ENCODE data around the gene DMBX1.

DMBX1 gene

DNA sequence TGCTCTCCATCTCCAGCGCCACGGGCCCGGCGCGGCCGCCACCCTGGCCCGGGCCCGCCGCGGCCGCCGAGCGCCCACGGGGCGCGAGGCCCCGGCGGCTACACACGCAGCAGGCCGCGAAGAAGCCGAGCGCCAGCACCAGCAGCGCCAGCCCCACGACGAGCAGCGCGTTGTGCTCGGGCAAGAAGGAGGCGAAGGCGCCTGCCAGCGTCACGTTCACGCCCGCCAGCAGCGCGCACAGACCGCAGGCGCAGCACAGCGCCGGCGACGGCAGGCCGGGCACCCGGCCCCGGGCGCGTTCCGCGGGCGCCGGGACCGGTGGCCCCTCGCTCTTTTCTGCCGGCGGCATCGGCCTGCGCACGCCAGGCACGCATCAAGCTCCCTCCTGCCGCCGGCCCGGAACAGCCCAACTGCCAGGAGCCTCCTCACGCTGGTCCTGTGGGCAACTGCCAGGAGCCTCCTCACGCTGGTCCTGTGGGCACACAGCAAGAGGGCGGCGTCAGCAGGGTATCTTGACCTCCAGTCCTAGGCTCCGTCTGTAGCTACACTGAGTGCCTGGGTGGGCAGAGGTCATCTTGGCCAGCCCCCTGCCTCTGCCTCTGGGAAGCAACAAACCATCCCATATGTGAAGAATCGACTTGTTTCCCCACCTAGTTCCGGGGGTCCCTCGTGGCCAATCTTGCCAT is 43.7 kb downstream of the DMBX1 start:
- H3K4me3 ChIP-seq (ENCODE audit: low read depth, low read length), result peak overlapping the region; percentile 43
- no peak overlapping the region for H3K9ac ChIP-seq (ENCODE audit: low read depth, low read length)
- H3K27me3 ChIP-seq (ENCODE audit: control insufficient read depth, insufficient read depth, low read length), result peaks cover 95% of the 10 kb centered on the region
- H3K4me1 ChIP-seq (ENCODE audit: control insufficient read depth, insufficient read depth, low read length), result no peaks in the 10 kb centered on the region
- no peaks in the 10 kb centered on the region for H3K36me3 ChIP-seq (ENCODE audit: control insufficient read depth, insufficient read depth, low read length)
- no peaks in the 10 kb centered on the region for H3K9me3 ChIP-seq (ENCODE audit: control insufficient read depth, insufficient read depth, low read length)

DNA sequence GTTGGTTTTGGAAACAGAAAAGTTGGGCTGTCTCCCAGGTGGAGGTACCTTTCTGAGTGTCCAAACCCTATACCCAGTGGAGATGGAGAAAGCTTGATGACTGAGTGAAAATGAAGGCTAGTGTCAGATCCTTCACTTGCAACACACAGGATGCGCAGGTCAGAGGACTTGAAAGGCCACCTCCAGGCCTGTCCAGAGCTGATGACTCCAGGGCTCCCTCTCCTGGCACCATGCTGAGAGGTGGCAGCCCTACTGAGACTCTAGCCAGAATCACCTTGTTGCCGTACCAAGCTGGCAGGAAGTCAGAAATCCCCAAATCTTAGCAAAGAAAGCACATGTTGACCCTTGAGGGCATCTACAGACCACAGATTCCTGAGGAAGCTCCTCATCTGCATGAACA is 45.4 kb downstream of the DMBX1 start:
- H3K9ac ChIP-seq (ENCODE audit: low read depth, low read length), result no peak overlapping the region
- H3K4me3 ChIP-seq (ENCODE audit: low read depth, low read length), result no peak overlapping the region
- H3K4me1 ChIP-seq (ENCODE audit: control insufficient read depth, insufficient read depth, low read length), result no peaks in the 10 kb centered on the region
- H3K27me3 ChIP-seq (ENCODE audit: control insufficient read depth, insufficient read depth, low read length), result peaks cover 94% of the 10 kb centered on the region
- no peaks in the 10 kb centered on the region for H3K36me3 ChIP-seq (ENCODE audit: control insufficient read depth, insufficient read depth, low read length)
- H3K9me3 ChIP-seq (ENCODE audit: control insufficient read depth, insufficient read depth, low read length), result no peaks in the 10 kb centered on the region

DNA sequence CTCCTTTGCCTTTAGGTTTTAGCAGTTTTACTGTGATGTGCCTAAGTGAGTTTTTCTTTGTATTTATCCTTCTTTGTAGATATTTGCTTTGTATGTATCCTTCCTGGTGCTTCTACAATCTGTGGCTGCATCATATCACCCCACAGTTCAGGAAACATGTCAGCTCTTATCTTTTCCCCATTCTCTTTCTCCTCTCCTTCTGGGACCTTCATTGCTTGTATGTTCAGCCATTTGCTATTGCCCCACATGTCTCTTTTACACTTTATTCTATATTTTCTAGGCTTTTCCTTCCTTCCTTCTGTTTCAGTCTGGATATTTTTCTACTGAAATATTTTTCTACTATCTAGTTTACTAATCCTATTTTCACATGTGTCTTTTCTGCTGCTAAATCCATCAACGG is 46.9 kb downstream of the DMBX1 start:
- Histone ChIP-seq H3K4me3 (ENCODE audit: low read depth, low read length) (no peak overlapping the region), H3K9ac (ENCODE audit: low read depth, low read length) (no peak overlapping the region), H3K4me1 (ENCODE audit: control insufficient read depth, insufficient read depth, low read length) (no peaks in the 10 kb centered on the region), H3K9me3 (ENCODE audit: control insufficient read depth, insufficient read depth, low read length) (no peaks in the 10 kb centered on the region), H3K36me3 (ENCODE audit: control insufficient read depth, insufficient read depth, low read length) (no peaks in the 10 kb centered on the region), H3K27me3 (ENCODE audit: control insufficient read depth, insufficient read depth, low read length) (peaks cover 93% of the 10 kb centered on the region)

DNA sequence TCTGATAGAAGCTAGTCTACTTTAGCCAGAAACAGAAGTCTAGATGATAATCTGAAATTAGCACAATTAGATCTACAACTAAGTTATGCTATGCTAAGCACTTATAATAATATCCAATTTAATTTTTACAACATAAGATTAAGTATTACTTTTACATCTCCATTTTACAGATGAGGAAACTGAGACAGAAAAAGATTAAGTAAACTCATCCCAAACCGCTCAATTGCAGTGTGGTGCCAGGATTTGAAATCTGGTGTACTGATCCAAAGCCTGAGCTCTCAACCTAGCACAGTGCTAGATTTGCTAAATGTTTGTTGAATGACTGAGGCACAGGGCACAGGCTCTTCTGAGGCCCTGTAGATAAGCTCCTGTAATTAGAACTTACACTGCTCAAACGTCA is 48.0 kb downstream of the DMBX1 start:
- peaks cover 93% of the 10 kb centered on the region for H3K27me3 ChIP-seq (ENCODE audit: control insufficient read depth, insufficient read depth, low read length)
- H3K4me1 ChIP-seq (ENCODE audit: control insufficient read depth, insufficient read depth, low read length), result no peaks in the 10 kb centered on the region
- H3K4me3 ChIP-seq (ENCODE audit: low read depth, low read length), result no peak overlapping the region

DNA sequence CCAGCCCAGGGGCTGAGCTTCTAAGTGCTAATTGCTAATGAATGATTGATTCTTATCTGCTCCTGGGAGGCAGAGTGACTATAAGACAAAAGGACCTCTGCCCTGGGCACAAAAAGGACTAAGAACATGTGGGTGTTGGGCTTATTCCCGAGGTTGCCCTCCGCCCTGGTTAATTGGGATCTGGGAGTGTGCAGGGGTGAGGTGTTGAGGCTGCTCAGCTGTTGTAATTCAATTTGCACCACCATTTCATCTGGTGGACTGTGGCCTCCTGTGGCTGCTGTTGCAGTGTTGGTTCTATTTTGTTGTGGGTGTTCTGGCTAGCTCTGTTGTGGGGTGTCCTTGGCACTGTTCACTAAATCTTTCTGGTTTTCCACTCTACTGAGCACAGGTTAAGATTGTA is 48.5 kb downstream of the DMBX1 start:
- Histone ChIP-seq H3K9me3 (ENCODE audit: control insufficient read depth, insufficient read depth, low read length) (no peaks in the 10 kb centered on the region), H3K27me3 (ENCODE audit: control insufficient read depth, insufficient read depth, low read length) (peaks cover 95% of the 10 kb centered on the region)

More for the DNA sequence above, 48.0 kb downstream of the DMBX1 start:
- H3K9ac ChIP-seq (ENCODE audit: low read depth, low read length), result no peak overlapping the region
- no peaks in the 10 kb centered on the region for H3K36me3 ChIP-seq (ENCODE audit: control insufficient read depth, insufficient read depth, low read length)
- H3K9me3 ChIP-seq (ENCODE audit: control insufficient read depth, insufficient read depth, low read length), result no peaks in the 10 kb centered on the region

More for the DNA sequence above, 48.5 kb downstream of the DMBX1 start:
- Histone ChIP-seq H3K9ac (ENCODE audit: low read depth, low read length) (no peak overlapping the region), H3K36me3 (ENCODE audit: control insufficient read depth, insufficient read depth, low read length) (no peaks in the 10 kb centered on the region), H3K4me3 (ENCODE audit: low read depth, low read length) (no peak overlapping the region), H3K4me1 (ENCODE audit: control insufficient read depth, insufficient read depth, low read length) (no peaks in the 10 kb centered on the region)

All from iPS-15b (cell line).